ENCODE measurements around the gene GLDC.
A peak's percentile ranks its signal among the peaks of the same experiment; 100 is the strongest.
"Not testable (repeated sequence)": the region's sequence is repeated elsewhere in the genome, so short reads cannot be mapped to it uniquely, and the experiment has no call there.

GLDC gene

DNA sequence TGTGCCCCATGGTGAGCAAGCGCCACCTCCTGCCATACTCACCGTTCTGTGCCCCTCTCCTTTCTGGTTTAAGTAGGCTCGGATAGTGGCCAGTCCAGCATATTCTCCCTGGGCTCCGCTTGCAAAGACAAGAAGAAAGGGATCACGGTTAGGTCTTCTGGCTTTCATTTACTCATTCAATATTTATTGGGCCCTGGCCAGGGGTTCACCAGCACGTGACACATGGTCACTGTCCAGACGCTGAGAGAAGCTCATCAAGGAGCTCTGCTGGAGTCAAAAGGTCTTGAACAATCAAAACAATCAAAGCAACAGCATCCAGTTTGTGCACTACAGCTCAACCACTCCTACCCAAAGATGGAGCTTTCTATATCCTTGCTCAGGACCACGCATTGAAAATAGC, 80.2 kb downstream of the GLDC start:
- DNase-seq (ENCODE audit: low read depth), result peak; percentile 4

DNA sequence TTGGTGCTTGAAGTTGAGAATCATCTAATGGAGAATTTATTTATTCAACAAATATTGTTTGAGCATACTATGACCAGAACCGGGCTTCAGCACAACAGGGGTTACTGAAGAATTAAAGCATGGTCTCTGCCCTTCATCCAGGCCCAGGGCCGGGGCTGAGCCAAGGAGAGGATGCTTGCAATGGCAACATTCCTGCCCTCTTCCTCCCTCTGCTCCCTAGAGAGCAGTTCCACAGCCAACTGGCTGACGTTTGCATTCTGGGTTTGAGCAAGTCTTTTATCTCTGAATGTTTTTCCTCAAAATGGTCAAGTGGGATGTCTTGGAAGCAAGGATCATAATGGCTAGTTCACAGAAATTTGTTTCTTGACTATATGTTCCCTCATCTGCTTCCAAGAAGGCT, 80.7 kb downstream of the GLDC start:
- no peak for DNase-seq (ENCODE audit: low read depth)

- DNase-seq (ENCODE audit: low read depth), result no peak
These were observed 81.2 kb downstream of the GLDC start for GRCh38 chr9:6564360-6564759.

DNA sequence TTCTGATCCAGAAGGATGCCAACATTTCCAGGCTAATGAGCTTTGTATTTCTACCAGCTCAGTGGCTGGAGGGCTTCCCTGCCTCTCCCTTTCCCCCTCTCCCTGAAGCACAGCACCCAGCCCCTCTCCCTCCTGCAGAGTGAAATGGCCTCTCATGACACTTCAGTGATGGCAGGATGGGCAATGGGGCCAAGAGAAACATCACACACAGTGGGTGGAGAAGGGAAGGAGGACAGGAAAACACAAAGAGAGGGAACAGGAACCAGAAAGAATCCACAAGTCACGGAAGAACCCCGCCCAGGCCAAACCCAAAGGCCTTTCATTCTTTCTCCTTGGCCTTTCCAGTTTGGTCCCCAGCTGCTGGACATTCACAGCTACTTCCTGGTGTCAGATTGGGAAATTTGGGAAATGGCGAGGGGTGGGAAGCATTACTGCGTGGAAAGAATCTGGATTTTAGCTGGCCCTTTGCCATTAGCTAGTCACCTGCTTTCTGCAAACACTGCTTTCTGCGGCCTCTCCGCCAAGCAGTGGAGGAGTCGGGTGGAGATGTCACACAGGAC, 82.6 kb downstream of the GLDC start:
- no peak for DNase-seq (ENCODE audit: low read depth)

GRCh38 chr9:6562201-6562600, 83.3 kb downstream of the GLDC start:
- DNase-seq (ENCODE audit: low read depth), result no peak

- DNase-seq (ENCODE audit: low read depth), result no peak
These were observed 87.5 kb downstream of the GLDC start for GRCh38 chr9:6557883-6558616.

- DNase-seq (ENCODE audit: low read depth), result no peak
These were observed 91.7 kb downstream of the GLDC start for GRCh38 chr9:6553866-6554265.

DNA sequence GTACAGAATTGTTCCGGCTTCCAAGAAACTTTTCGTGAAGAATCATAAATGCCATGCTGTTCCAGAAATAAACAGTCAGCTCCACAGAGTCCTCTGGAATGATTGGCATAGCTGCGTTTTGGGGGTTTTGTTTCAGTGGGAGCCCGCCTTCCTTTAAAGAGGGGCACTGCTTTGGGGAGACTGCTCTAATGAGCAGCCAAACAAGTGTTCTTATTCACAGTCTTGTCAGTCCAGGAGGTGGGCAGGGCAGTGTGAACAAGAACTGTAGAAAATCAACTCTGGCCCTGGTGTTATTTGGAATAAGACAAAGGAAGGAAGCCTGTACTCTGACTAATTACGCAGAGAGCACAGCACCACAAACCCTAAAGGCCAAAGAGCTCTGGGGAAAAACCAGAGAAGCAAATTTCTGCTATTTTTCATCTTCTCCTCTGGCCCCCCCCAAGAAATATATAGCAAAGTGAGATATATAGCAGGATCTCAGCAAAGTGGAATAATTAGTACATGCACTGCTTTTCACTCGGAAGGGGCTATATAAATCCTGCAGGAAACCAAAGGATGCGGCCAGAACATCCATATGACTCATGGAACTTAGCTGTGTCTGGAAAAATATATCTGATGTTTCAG, 92.9 kb downstream of the GLDC start:
- DNase-seq (ENCODE audit: low read depth), result peak; percentile 61

DNA sequence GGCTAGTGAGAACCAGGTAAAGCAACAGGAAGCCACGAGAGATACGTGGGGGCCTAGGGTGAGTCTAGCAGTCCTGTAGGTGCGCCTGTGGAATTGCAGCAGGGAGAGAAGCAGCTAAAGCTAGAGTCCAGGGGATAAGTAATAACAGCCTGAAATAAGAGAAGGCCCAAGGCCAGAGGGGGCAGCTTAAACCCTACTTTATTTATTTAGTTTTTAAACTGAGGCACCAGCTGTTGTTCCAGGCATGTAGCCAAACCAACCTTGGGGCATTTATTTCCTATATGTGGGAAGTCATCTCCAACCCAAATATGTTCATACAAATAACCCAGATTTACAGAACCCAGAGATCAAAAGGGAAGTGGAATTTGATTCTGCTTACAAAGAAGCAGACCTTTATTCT, 93.5 kb downstream of the GLDC start:
- peak; percentile 42 for DNase-seq (ENCODE audit: low read depth)

- DNase-seq (ENCODE audit: low read depth), result no peak
These were observed 94.4 kb downstream of the GLDC start for GRCh38 chr9:6551136-6551535.

GRCh38 chr9:6549106-6549800, 96.3 kb downstream of the GLDC start:
- no peak for DNase-seq (ENCODE audit: low read depth)

- DNase-seq (ENCODE audit: low read depth), result peak; percentile 28
These were observed 100.4 kb downstream of the GLDC start for GRCh38 chr9:6545017-6545691.

GRCh38 chr9:6543204-6543603, 102.3 kb downstream of the GLDC start:
- no peak for DNase-seq (ENCODE audit: low read depth)

DNA sequence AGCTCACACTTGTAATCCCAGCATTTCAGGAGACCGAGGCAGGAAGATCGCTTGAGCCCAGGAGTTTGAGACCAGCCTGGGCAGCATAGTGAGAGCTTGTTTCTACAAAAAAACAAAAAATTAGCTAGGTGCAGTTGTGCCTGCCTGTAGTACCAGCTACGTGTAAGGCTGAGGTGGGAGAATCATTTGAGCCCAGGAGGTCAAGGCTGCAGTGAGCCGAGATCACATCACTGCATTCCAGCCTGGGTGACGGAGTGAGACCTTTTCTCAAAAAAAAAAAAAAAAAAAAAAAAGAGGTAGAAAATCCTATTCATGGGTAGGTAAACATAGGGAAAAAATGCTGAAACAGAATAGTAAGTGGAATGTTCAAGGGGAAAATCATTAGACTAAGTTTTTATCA, 102.9 kb downstream of the GLDC start:
- DNase-seq (ENCODE audit: low read depth), result not testable (repeated sequence)

- peak; percentile 43 for DNase-seq (ENCODE audit: low read depth)
These were observed 106.9 kb downstream of the GLDC start for GRCh38 chr9:6538666-6539071.

DNA sequence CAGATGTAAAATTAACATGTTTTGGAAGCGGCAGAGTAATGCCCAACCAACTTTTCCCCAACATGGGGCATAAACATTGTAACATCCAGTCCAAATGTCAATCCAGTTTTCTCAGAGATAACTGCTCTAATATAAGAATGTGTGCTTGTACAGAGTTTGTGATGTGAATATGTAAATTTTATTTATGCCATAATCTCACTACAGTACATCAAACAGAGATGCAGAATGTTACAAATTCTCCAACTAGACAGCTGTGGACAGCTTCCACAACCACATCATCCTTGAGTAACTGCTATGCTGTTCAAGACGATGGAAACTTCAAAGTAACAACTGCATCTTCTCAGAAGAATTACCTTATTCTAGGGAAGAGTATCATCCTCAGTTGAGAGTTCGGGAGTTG, 109.9 kb downstream of the GLDC start:
- no peak for DNase-seq (ENCODE audit: low read depth)

DNA sequence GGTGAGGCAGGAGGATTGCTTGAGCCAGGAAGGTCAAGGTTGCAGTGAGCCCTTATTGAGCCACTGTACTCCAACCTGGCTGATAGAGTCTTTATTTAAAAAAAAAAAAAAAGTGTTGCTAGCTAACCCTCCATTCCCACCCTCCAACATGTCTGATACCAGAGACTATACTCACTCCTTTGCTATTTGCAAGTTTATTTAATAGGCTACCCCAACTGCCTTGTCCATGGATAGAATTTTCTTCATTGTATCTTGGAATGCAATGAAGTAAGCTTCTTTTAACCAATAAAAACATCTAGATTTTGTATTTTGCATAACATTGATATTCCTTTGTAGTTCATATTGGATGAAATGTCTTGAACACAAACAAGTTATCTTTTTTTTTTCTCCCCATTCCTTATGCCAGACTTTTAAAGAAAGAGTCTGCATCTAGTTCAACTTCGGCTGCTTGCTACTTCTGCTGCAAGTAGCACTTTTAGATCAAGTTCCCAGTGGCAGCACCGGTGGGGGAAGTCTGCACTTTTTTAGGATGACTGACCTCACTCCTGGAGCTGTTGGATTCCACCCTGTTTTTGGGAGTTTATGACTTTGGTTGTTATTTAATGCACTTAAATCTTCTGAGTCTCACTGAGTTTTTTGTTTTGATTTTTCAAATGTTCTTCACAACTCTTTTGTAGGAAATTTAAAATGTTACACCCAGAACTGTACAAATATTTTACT, 120.0 kb downstream of the GLDC start:
- no peak for DNase-seq (ENCODE audit: low read depth)

DNA sequence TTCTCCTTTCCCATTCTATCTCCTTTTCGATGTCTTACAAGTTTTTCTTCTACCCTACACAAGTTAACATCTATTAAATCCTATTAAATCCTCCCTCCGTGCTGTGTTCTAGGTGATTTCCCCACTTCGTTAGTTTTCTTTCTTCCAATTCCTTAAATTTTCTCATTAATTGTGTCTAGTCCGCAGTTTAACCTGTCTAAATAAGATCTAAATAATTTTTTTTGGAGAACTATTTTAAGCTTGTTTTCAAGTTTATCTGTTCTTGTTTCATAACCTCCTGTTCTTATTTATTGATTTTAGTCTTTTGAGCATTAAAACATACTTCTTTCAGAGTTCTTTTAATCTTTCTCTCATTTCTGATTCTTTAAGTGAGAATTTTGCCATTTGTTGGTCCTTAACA, 123.3 kb downstream of the GLDC start:
- no peak for DNase-seq (ENCODE audit: low read depth)

DNA sequence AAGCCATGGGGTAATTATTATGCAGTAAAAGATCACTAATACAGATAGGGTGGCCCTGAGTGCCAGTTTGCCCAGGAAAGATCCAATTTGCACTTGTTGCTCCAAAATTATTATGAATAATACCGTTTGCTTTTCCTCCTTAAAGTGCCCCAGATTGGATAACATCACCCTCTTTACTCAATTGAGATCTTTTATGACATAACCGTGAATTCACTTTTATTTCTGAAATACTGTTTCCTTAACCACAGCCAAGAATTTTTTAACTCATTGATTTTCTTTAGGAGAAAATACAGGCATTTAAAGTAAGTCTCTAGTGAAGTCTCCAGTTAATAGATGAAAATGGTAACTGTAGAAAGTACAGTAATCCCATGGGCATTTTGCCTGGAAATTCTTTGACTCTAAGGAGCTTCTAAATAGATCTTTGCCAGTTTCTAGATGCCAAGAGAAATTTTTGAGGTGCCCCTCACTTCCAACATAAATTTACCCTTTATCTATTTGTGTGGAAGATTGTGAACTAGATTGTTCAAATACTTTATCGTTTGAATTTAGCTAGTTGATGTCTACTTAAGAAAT, 133.4 kb downstream of the GLDC start:
- no peak for DNase-seq (ENCODE audit: low read depth)

DNA sequence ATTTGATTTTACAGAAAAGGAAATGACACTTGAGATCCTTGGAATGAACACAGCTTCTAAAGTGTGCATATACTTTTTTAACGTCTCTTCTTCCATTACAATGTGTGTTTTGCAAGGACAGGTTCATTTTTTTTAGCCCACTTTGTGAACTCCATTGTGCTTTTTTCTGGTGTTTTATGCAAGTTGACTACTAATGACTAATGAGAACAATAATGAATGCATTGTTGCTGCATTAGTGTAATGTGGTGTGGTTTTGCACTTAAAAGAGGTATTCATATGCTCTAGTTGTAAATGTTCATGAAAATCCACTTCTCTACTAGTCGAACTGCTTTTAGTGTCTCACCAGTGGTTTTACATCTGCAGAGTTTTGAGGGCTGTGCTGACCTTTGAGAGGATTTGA, 139.0 kb downstream of the GLDC start:
- peak; percentile 40 for DNase-seq (ENCODE audit: low read depth)

DNA sequence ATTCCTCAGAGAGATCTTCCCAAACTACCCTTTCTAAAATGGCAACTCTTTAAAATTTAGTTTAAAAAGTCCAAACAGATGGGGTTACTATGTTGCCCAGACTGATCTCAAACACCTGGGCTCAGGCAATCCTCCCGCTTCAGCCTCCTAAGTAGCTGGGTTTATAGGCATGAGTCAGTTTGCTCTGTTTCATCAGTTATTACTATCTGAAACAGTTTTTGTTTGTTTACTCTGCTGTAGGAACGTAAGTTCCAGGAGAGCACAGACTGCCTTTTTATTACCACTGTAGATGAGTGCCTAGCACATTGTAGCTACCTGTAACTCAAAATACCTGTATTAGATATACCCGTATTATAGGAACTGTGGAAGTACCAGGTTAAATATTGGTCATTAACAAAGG, 143.1 kb downstream of the GLDC start:
- peak; percentile 49 for DNase-seq (ENCODE audit: low read depth)
